GM18909 (cell line): Measurements from ENCODE around the gene LINC00237.

Source experiments
- ATAC-seq: cut with Tn5 transposase; IDR thresholded peaks from one replicate; pipeline ENCODE4 v1.9.1; 2021; ENCODE audit warnings: mild to moderate bottlenecking; ENCODE audit not compliant: unreplicated experiment, poor library complexity

LINC00237 gene

GRCh38 chr20:21100578-21101452 lies 5.3 kb downstream of the LINC00237 start:
- no peak for ATAC-seq

GRCh38 chr20:21099751-21100577 lies 6.2 kb downstream of the LINC00237 start:
- ATAC-seq: peak; percentile 37

- ATAC-seq: peak; percentile 54
These were observed 9.7 kb downstream of the LINC00237 start for GRCh38 chr20:21096321-21097043.

DNA sequence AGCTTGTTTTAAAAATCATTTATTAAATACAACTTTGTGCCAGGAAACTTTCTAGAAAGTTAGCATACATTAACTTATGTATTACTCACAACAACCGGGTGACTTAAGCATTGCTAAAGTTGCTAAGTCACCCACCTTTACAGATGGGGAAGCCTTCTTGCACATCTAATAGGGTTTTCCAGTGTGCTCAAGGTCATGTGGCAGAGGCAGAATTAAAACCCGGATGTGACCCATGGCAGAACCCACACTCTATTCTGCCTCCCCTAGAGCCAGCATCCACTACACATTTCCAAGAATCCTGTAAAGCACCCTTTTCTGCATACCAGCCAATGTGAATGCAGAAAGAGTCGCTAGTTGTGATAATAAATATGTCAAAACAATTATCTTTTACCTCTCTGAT lies 13.4 kb downstream of the LINC00237 start:
- no peak for ATAC-seq

GRCh38 chr20:21090721-21091120 lies 15.4 kb downstream of the LINC00237 start:
- no peak for ATAC-seq

- ATAC-seq: no peak
These were observed 16.0 kb downstream of the LINC00237 start for GRCh38 chr20:21090111-21090618.

- no peak for ATAC-seq
These were observed 16.8 kb downstream of the LINC00237 start for GRCh38 chr20:21089391-21089790.

GRCh38 chr20:21087862-21088540 lies 18.2 kb downstream of the LINC00237 start:
- no peak for ATAC-seq

GRCh38 chr20:21083825-21084325 lies 22.3 kb downstream of the LINC00237 start:
- no peak for ATAC-seq

DNA sequence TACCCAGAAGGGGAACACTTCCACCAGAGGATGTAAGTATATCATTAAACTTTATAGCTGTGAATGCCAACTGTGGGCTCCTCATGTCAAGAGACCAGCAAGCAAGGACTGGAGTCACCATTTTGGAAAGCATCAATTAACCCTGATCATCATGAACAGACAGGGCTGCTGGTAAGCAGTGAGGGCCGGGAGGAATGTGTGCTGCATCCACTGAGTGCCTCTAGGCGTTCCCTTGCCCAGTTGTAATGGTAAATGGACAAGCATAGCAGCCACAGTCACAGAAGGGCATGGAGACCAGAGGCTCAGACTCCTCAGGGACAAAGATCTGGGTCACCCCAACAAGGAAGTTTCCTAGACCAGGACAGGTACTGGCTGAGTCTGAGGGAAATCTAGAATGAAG lies 23.6 kb downstream of the LINC00237 start:
- ATAC-seq: no peak

GRCh38 chr20:21077809-21078345 lies 28.3 kb downstream of the LINC00237 start:
- no peak for ATAC-seq

- no peak for ATAC-seq
These were observed 30.1 kb downstream of the LINC00237 start for GRCh38 chr20:21076073-21076472.

DNA sequence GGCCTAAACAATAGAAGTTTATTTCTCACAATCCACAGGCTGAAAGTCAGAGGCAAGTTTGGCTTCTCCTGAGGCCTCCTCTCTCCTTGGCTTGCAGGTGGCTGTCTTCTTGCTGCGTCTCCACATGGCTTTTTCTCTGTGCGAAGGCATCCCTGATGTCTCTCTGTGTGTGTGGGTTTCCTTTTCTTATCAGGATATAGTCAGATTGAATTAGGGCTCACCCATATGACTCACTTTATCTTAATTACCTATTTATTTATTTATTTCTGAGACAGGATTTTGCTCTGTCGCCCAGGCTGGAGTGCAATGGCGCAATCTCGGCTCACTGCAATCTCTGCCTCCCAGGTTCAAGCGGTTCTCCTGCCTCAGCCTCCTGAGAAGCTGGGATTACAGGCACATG lies 30.7 kb downstream of the LINC00237 start:
- no peak for ATAC-seq

DNA sequence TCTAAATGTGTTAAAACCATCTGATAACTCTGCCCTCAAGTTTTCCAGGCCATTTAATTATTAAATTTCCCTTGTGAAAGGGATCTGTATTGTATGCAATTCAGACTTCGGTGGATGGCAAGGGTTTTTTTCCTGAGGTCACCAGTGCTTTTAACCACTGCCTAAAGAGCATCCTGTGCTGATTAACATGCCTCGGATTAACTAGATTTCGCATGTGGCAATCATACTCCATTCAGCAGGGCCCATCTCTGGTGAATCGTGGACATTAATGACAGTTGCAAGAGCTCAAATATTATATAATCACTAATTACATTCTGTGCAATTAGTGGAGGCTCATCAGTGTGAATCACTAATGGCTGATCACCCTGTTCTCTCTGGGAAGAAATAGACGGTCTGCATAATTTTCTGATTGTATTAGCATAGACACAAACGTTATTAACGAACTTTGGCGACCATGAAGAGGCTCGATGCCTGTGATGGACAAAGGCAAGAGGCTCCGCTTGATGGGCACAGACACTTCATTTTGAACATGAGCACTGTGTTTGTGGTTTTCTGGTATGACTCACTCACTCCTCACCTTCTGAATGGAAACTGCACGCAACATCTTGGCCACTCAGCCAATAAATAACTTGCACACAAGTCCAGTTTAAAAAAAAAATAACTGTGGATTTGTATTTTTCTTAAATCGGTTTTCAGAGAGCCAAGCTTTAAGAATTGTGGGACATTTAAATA lies 31.4 kb downstream of the LINC00237 start:
- ATAC-seq: peak; percentile 98

- no peak for ATAC-seq
These were observed 38.9 kb downstream of the LINC00237 start for GRCh38 chr20:21067255-21067654.

- no peak for ATAC-seq
These were observed 41.2 kb downstream of the LINC00237 start for GRCh38 chr20:21064924-21065323.

GRCh38 chr20:21063276-21063675 lies 42.9 kb downstream of the LINC00237 start:
- ATAC-seq: no peak

DNA sequence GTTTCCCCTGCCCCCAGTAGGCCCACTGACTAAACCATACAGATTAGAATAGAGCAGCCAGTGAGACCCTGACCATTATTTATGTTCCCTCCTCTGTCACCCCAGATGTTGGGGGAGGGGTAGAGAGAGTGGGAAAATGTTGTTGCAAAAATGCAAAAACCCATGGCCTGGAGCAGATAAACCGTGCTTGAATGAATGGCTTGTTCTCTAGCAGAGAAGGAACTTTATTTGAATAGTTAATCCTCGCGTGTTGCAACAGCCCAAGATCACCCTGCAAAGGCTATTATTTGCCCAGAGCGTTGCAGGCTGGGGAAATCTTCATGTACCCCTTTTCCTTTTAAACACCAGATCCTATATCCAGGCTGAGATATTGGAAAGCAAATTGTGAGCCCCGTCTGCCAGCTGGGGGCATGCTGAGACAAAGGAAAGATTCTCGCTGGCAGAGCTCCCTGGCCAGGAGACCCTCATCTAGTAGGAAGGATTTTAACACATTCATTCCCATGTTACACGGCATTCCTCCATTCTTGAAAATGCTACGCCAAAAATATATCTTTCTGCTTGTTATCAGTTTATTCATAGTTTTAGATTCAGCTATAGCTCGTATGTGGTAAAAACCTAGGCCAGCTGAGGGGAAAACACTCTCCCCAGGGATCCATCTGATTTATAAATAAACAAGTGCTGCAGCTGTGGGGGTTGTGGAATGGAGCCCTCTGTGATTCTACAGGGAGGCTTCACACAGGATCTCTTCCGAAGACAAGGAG lies 53.0 kb downstream of the LINC00237 start:
- ATAC-seq: no peak
